IMR-90 (cell line): ENCODE results near the gene MICAL3. TPM values are rescaled to one million over a fixed set of nuclear protein-coding genes. Genes with fewer than 3 reads are reported as not detected.

Source experiments
- ATAC-seq: fragments of 200-7000 bp; cut with Tn5 transposase; 2 replicates; pipeline ENCODE4 v1.9.1; 2020; ENCODE audit warnings: low read depth, mild to moderate bottlenecking, moderate library complexity
- BruUV-seq: library from RNA; stranded (reverse); fragments of 400-500 nt; replicated peaks from 2 replicates; lab custom pipeline; 2021; lab: Mats Ljungman, UMichigan
- CTCF ChIA-PET: fragments of 300-600 bp; formaldehyde crosslinking; extraction: SDS; loops from one replicate; lab custom pipeline; 2021; ENCODE audit warnings: antibody characterized with exemption; lab: Yijun Ruan, JAX
- POLR2A ChIA-PET: fragments of 300-600 bp; sonication (Branson Sonifier 250); formaldehyde crosslinking; loops from one replicate; lab custom pipeline; 2022; ENCODE audit warnings: antibody characterized with exemption; ENCODE audit not compliant: unreplicated experiment; lab: Charles Lee
- DNase-seq: peaks from one replicate; pipeline ENCODE4 v3.0.0; 2013
- H2AFZ ChIP-seq: replicated peaks from 2 replicates; pipeline ENCODE3; 2013; ENCODE audit warnings: low read length, mild to moderate bottlenecking; ENCODE audit not compliant: poor library complexity
- H2AK5ac ChIP-seq: 2 replicates; pipeline ENCODE4 v1.6.1; 2013; ENCODE audit warnings: low read depth, low read length, inconsistent platforms
- H2AK9ac ChIP-seq: replicated peaks from 2 replicates; pipeline ENCODE3; 2013; ENCODE audit warnings: mild to moderate bottlenecking, low read depth, low read length, moderate library complexity; ENCODE audit not compliant: poor library complexity
- H2BK120ac ChIP-seq: 2 replicates; pipeline ENCODE4 v1.6.1; 2013; ENCODE audit warnings: low read depth, low read length, inconsistent platforms
- H2BK15ac ChIP-seq: 3 replicates; pipeline ENCODE4 v1.6.1; 2013; ENCODE audit warnings: low read depth, low read length, inconsistent platforms
- H2BK20ac ChIP-seq: 2 replicates; pipeline ENCODE4 v1.6.1; 2013; ENCODE audit warnings: low read depth, mild to moderate bottlenecking, inconsistent platforms, low read length, moderate library complexity
- H2BK5ac ChIP-seq: 2 replicates; pipeline ENCODE4 v1.6.1; 2013; ENCODE audit warnings: mild to moderate bottlenecking, low read depth, low read length, inconsistent platforms; ENCODE audit not compliant: poor library complexity, severe bottlenecking
- H3K14ac ChIP-seq: replicated peaks from 2 replicates; pipeline ENCODE4 v1.6.1; 2013; ENCODE audit warnings: low read depth, low read length, inconsistent platforms
- H3K18ac ChIP-seq: 2 replicates; pipeline ENCODE4 v1.6.1; 2013; ENCODE audit warnings: low read depth, low read length, control low read depth
- H3K23ac ChIP-seq: 2 replicates; pipeline ENCODE4 v1.6.1; 2013; ENCODE audit warnings: low read depth, low read length, inconsistent platforms
- H3K27ac ChIP-seq: 2 replicates; pipeline ENCODE4 v1.5.1; 2013; ENCODE audit warnings: mild to moderate bottlenecking, control low read depth, low read length; ENCODE audit not compliant: insufficient read depth
- H3K27me3 ChIP-seq: 2 replicates; pipeline ENCODE4 v1.6.1; 2013; ENCODE audit warnings: low read length; ENCODE audit not compliant: control insufficient read depth, insufficient read depth
- H3K36me3 ChIP-seq: 2 replicates; pipeline ENCODE4 v1.6.1; 2013; ENCODE audit warnings: low read length, mixed read lengths; ENCODE audit not compliant: control insufficient read depth, insufficient read depth
- H3K4ac ChIP-seq: 2 replicates; pipeline ENCODE4 v1.6.1; 2013; ENCODE audit warnings: low read depth, low read length, inconsistent platforms
- H3K4me1 ChIP-seq: 2 replicates; pipeline ENCODE4 v1.6.1; 2013; ENCODE audit warnings: low read length, mixed read lengths; ENCODE audit not compliant: control insufficient read depth, insufficient read depth
- H3K4me2 ChIP-seq: 2 replicates; pipeline ENCODE4 v1.6.1; 2013; ENCODE audit warnings: low read depth, mild to moderate bottlenecking, control low read depth, low read length, moderate library complexity
- H3K4me3 ChIP-seq: 2 replicates; pipeline ENCODE4 v1.5.1; 2013; ENCODE audit warnings: low read depth, mild to moderate bottlenecking, control low read depth, low read length, moderate library complexity; ENCODE audit not compliant: insufficient read depth
- H3K56ac ChIP-seq: 2 replicates; pipeline ENCODE4 v1.6.1; 2013; ENCODE audit warnings: low read length, inconsistent platforms; ENCODE audit not compliant: insufficient read depth; ENCODE audit errors: extremely low read depth
- H3K79me1 ChIP-seq, 2 experiments: 2 replicates each; pipeline ENCODE4 v1.6.1; 2013; ENCODE audit warnings: low read length in 2 of 2, inconsistent platforms in 1 of 2, low read depth in 1 of 2
- H3K9ac ChIP-seq: 2 replicates; pipeline ENCODE4 v1.6.1; 2013; ENCODE audit warnings: low read depth, low read length, control low read depth
- H3K9me1 ChIP-seq: 2 replicates; pipeline ENCODE4 v1.6.1; 2013; ENCODE audit warnings: low read length, inconsistent platforms; ENCODE audit not compliant: insufficient read depth
- H3K9me3 ChIP-seq: 2 replicates; pipeline ENCODE4 v1.6.1; 2013; ENCODE audit warnings: low read length; ENCODE audit not compliant: control insufficient read depth, insufficient read depth
- H4K20me1 ChIP-seq: 2 replicates; pipeline ENCODE4 v1.6.1; 2013; ENCODE audit warnings: low read length, inconsistent platforms; ENCODE audit not compliant: insufficient read depth
- H4K5ac ChIP-seq: 2 replicates; pipeline ENCODE4 v1.6.1; 2013; ENCODE audit warnings: mild to moderate bottlenecking, low read depth, low read length, control low read depth
- H4K8ac ChIP-seq, 2 experiments: 2 replicates each; pipeline ENCODE4 v1.6.1; 2013; ENCODE audit warnings: low read depth in 2 of 2, low read length in 2 of 2, control low read depth in 1 of 2, inconsistent platforms in 1 of 2
- H4K91ac ChIP-seq: 2 replicates; pipeline ENCODE4 v1.6.1; 2013; ENCODE audit warnings: low read depth, low read length, inconsistent platforms; ENCODE audit not compliant: insufficient read depth
- FOS ChIP-seq: fragments of 150-350 bp; IDR thresholded peaks from 2 replicates; pipeline ENCODE4 v1.6.1; 2016; ENCODE audit warnings: low read depth, low read length
- MXI1 ChIP-seq: IDR thresholded peaks from 2 replicates; pipeline ENCODE4 v1.6.1; 2012; ENCODE audit warnings: low read depth, mild to moderate bottlenecking, low read length, moderate library complexity, borderline replicate concordance
- NFE2L2 ChIP-seq: fragments of 150-350 bp; IDR thresholded peaks from 2 replicates; pipeline ENCODE4 v1.6.1; 2016; ENCODE audit warnings: low read depth, mild to moderate bottlenecking, low read length
- WGBS, 2 experiments: methylation state at CpG; one replicate each; pipeline versions ENCODE4 v1.1.5 to v1.1.7; 2013; ENCODE audit warnings: missing lambda C conversion rate in 2 of 2; ENCODE audit not compliant: insufficient read length in 1 of 2; ENCODE audit errors: extremely low coverage in 2 of 2; 5-methylcytosine and 5-hydroxymethylcytosine counted together
- dilution Hi-C: fragments of 300-500 bp; cut with HindIII; formaldehyde crosslinking; loops from one replicate; pipeline ENCODE4 v1.14.3; 2018; ENCODE audit warnings: low sequenced_read_pairs; ENCODE audit not compliant: unreplicated experiment
- in situ Hi-C: fragments of 300-500 bp; cut with MboI; formaldehyde crosslinking; loops from 3 replicates; pipeline ENCODE4 v1.14.3; 2019; ENCODE audit warnings: low sequenced_read_pairs, inconsistent platforms, mixed read lengths
- intact Hi-C: fragments of 100-400 bp; cut with micrococcal nuclease; formaldehyde crosslinking; loops from 2 replicates; pipeline ENCODE4 v1.10.0; 2022
- polyA plus RNA-seq, 3 experiments: library from polyadenylated mRNA; depleted of rRNA; stranded (reverse); fragments of >200 nt; gene quantifications; 2 replicates each; pipeline ENCODE4 v1.2.3, GENCODE V29; 2012; ENCODE audit warnings: low replicate concordance in 1 of 3
- total RNA-seq: library from RNA; depleted of rRNA; stranded (reverse); fragments of >200 nt; gene quantifications from 2 replicates; pipeline ENCODE4 v1.2.3, GENCODE V29; 2012
- TF ChIP-seq, protein P1 (sequence below): fragments of 150-350 bp; IDR thresholded peaks from 2 replicates; pipeline ENCODE4 v1.6.1; 2017; ENCODE audit warnings: mild to moderate bottlenecking, antibody characterized with exemption, low read length, low read depth

The MICAL3 gene
- total and polyA plus RNA-seq, 2 of the 4 experiments (the other 2 are of a cell fraction), result 17.6 to 26.8 TPM

DNA sequence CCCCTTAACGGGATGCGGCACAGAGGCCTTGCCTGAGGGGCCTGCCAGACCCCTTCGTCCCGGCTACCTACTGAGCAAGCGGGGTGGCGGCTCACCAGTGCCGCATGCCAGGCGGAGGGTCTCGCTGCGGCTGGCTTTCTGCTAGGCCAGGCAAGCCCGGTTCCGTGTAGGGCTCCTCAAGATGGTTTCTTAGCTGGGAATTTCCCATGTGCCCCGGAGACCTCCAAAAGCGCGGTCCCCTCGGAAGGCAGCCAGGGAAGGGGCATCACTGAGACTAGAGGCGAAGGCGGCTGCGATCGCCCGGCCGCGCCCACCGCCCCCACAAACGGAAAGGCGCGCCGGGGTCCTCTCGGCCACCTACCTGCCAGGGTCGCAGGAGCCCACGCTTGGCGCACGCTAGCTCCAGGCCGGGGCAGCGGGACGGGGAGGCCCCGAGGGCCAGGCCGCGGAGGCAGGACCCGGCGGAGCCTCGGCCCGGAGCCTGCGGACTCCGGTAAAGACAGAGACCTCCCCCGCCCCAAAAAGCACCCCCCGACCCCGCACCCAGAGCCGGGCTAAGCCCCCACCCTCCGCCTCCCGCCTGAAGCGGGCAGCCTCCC is 23.8 kb downstream of the MICAL3 start:
- ChIA-PET POLR2A (interaction anchor here (0.5 to 0.6 kb wide), 2 partner anchors 14 to 155 kb away, joined by 3 to 8 read pairs; no protein-coding TSS in a partner anchor), CTCF (interaction anchor here (1.2 to 2.6 kb wide), 3 partner anchors 23 to 90 kb away, joined by 3 to 14 read pairs (median 5); no protein-coding TSS in a partner anchor)
- H3K9me1 ChIP-seq, result peaks cover 3% of the 10 kb centered on the region; the same call in 1 of the 2 replicates
- no peak overlapping the region for H2BK20ac ChIP-seq
- no TSS peak for BruUV-seq
- no peak overlapping the region for H3K56ac ChIP-seq
- no peaks in the 10 kb centered on the region for H3K9me3 ChIP-seq
- no peak overlapping the region for H2BK15ac ChIP-seq
- H3K23ac ChIP-seq, result peak overlapping the region; percentile 21; the same call in 1 of the 2 replicates
- H4K91ac ChIP-seq, result no peak overlapping the region; the same call in 1 of the 2 replicates
- peak overlapping the region; percentile 95 for H3K4me2 ChIP-seq
- H3K79me1 ChIP-seq, result peaks cover 20 to 27% of the 10 kb centered on the region in 2 experiments
- H4K5ac ChIP-seq, result no peak overlapping the region
- dilution Hi-C loops (no loop called here), intact Hi-C loops (loop anchor here (1.0 to 2.0 kb wide), 2 partner anchors 76 to 90 kb away; no protein-coding TSS in a partner anchor), in situ Hi-C loops (no loop called here)
- no peak overlapping the region for H2BK120ac ChIP-seq
- peak overlapping the region; percentile 100 for H2AFZ ChIP-seq
- H4K8ac ChIP-seq, result peak overlapping the region in 1 of 2 experiments; percentile 14; a peak in 1 of 4 replicates
- H3K27me3 ChIP-seq, result no peaks in the 10 kb centered on the region
- DNase-seq, result no peak
- H3K14ac ChIP-seq, result 0 out of 2 replicates have a peak overlapping the region, but pooled peaks have one; percentile 14
- no peak overlapping the region for H2AK5ac ChIP-seq
- peak overlapping the region; percentile 98 for H2AK9ac ChIP-seq
- no peaks in the 10 kb centered on the region for H3K36me3 ChIP-seq
- 0 out of 2 replicates have a peak, but pooled peaks have one; percentile 1 for ATAC-seq
- peak overlapping the region; percentile 39 for H2BK5ac ChIP-seq
- peaks cover 26% of the 10 kb centered on the region for H4K20me1 ChIP-seq
- no peak overlapping the region for H3K18ac ChIP-seq
- peak overlapping the region; percentile 66; the same call in 1 of the 2 replicates for H3K27ac ChIP-seq
- peak overlapping the region; percentile 64 for H3K9ac ChIP-seq
- peaks cover 7% of the 10 kb centered on the region for H3K4me1 ChIP-seq
- TF ChIP-seq MXI1 (peak; percentile 55; the same call in 1 of the 2 replicates), FOS (no peak), NFE2L2 (no peak)
- TF ChIP-seq, protein P1, sequence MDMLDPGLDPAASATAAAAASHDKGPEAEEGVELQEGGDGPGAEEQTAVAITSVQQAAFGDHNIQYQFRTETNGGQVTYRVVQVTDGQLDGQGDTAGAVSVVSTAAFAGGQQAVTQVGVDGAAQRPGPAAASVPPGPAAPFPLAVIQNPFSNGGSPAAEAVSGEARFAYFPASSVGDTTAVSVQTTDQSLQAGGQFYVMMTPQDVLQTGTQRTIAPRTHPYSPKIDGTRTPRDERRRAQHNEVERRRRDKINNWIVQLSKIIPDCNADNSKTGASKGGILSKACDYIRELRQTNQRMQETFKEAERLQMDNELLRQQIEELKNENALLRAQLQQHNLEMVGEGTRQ, result no peak
- peak overlapping the region; percentile 86 for H3K4me3 ChIP-seq
- 1% methylated on average over 14 of the region's 52 CpGs; no CpG with 5 or more reads in 1 of the 2 experiments for WGBS, 2 experiments
- H3K4ac ChIP-seq, result peak overlapping the region; percentile 62
